Mesenchymal stem cell (in vitro differentiated cells and primary cell): Measurements from ENCODE around the gene POGLUT2.
"Not testable (repeated sequence)": the region's sequence is repeated elsewhere in the genome, so short reads cannot be mapped to it uniquely, and the experiment has no call there.

ENCODE experiments used
- DNase-seq: peaks from one replicate; pipeline ENCODE4 v3.0.0-alpha.2; 2013
- H2AFZ ChIP-seq: one replicate; pipeline ENCODE4 v1.6.1; 2013; ENCODE audit warnings: low read depth, mild to moderate bottlenecking, control low read depth, inconsistent platforms, low read length, moderate library complexity
- H2AK5ac ChIP-seq: 2 replicates; pipeline ENCODE4 v1.6.1; 2013; ENCODE audit warnings: low read length, moderate library complexity, mild to moderate bottlenecking, inconsistent platforms; ENCODE audit not compliant: severe bottlenecking
- H2BK120ac ChIP-seq: one replicate; pipeline ENCODE4 v1.6.1; 2013; ENCODE audit warnings: low read depth, mild to moderate bottlenecking, inconsistent platforms, low read length, moderate library complexity
- H2BK12ac ChIP-seq, 2 experiments: one replicate each; pipeline ENCODE4 v1.6.1; 2013; ENCODE audit warnings: inconsistent platforms in 2 of 2, low read length in 2 of 2, mild to moderate bottlenecking in 2 of 2, moderate library complexity in 2 of 2, control low read depth in 1 of 2
- H2BK15ac ChIP-seq: one replicate; pipeline ENCODE4 v1.6.1; 2013; ENCODE audit warnings: mild to moderate bottlenecking, low read depth, inconsistent platforms; ENCODE audit not compliant: poor library complexity, severe bottlenecking
- H2BK5ac ChIP-seq: 2 replicates; pipeline ENCODE4 v1.6.1; 2013; ENCODE audit warnings: low read depth, mild to moderate bottlenecking, low read length, control low read depth, inconsistent platforms; ENCODE audit not compliant: poor library complexity, severe bottlenecking
- H3K14ac ChIP-seq, 2 experiments: one replicate each; pipeline ENCODE4 v1.6.1; 2013; ENCODE audit warnings: inconsistent platforms in 2 of 2, low read length in 2 of 2, control low read depth in 1 of 2, mild to moderate bottlenecking in 1 of 2, moderate library complexity in 1 of 2
- H3K18ac ChIP-seq, 2 experiments: one replicate each; pipeline ENCODE4 v1.6.1; 2013; ENCODE audit warnings: inconsistent platforms in 2 of 2, low read length in 2 of 2, control low read depth in 1 of 2, low read depth in 1 of 2, mild to moderate bottlenecking in 1 of 2
- H3K23ac ChIP-seq, 2 experiments: one replicate each; pipeline ENCODE4 v1.6.1; 2013; ENCODE audit warnings: inconsistent platforms in 2 of 2, low read length in 2 of 2, mild to moderate bottlenecking in 2 of 2, moderate library complexity in 2 of 2, control low read depth in 1 of 2
- H3K27ac ChIP-seq: 2 replicates; pipeline ENCODE4 v1.5.1; 2013; ENCODE audit warnings: mild to moderate bottlenecking, moderate library complexity, low read length, control low read depth, inconsistent platforms; ENCODE audit not compliant: poor library complexity, severe bottlenecking
- H3K27me3 ChIP-seq, 2 experiments: 2 replicates each; pipeline versions ENCODE4 v1.6.1 to v1.7.0; 2013; ENCODE audit warnings: low read length in 2 of 2, mild to moderate bottlenecking in 2 of 2, moderate library complexity in 2 of 2, control low read depth in 1 of 2, inconsistent platforms in 1 of 2; ENCODE audit not compliant: control insufficient read depth in 1 of 2, insufficient read depth in 1 of 2
- H3K36me3 ChIP-seq, 2 experiments: 2 replicates each; pipeline versions ENCODE4 v1.6.1 to v1.7.0; 2013; ENCODE audit warnings: low read length in 2 of 2, control low read depth in 1 of 2, inconsistent platforms in 1 of 2, low read depth in 1 of 2, mild to moderate bottlenecking in 1 of 2; ENCODE audit not compliant: insufficient read depth in 2 of 2, control insufficient read depth in 1 of 2
- H3K4ac ChIP-seq, 2 experiments: one replicate each; pipeline ENCODE4 v1.6.1; 2013; ENCODE audit warnings: inconsistent platforms in 2 of 2, low read length in 2 of 2, mild to moderate bottlenecking in 2 of 2, moderate library complexity in 2 of 2, control low read depth in 1 of 2, low read depth in 1 of 2
- H3K4me1 ChIP-seq: 2 replicates; pipeline ENCODE4 v1.6.1; 2013; ENCODE audit warnings: low read depth, low read length, control low read depth; ENCODE audit not compliant: control insufficient read depth, insufficient read depth
- H3K4me2 ChIP-seq: 2 replicates; pipeline ENCODE4 v1.6.1; 2013; ENCODE audit warnings: low read length, mild to moderate bottlenecking, inconsistent platforms; ENCODE audit not compliant: poor library complexity, severe bottlenecking
- H3K4me3 ChIP-seq, 2 experiments: 2 replicates each; pipeline versions ENCODE4 v1.5.1 to v1.7.0; 2013; ENCODE audit warnings: low read length in 2 of 2, mild to moderate bottlenecking in 2 of 2, control low read depth in 1 of 2, low read depth in 1 of 2; ENCODE audit not compliant: insufficient read depth in 1 of 2
- H3K79me1 ChIP-seq: replicated peaks from 2 replicates; pipeline ENCODE4 v1.6.1; 2013; ENCODE audit warnings: mild to moderate bottlenecking, control low read depth, low read length, inconsistent platforms; ENCODE audit not compliant: poor library complexity, severe bottlenecking
- H3K9ac ChIP-seq: 2 replicates; pipeline ENCODE4 v1.7.0; 2013; ENCODE audit warnings: mild to moderate bottlenecking, low read length, moderate library complexity
- H3K9me3 ChIP-seq: 2 replicates; pipeline ENCODE4 v1.7.0; 2013; ENCODE audit warnings: mild to moderate bottlenecking, low read length; ENCODE audit not compliant: control insufficient read depth
- H4K8ac ChIP-seq: one replicate; pipeline ENCODE4 v1.6.1; 2013; ENCODE audit warnings: inconsistent platforms, mild to moderate bottlenecking, low read length, moderate library complexity
- H4K91ac ChIP-seq: one replicate; pipeline ENCODE4 v1.6.1; 2013; ENCODE audit warnings: mild to moderate bottlenecking, low read length, inconsistent platforms
- WGBS: methylation state at CpG from one replicate; pipeline ENCODE4 v1.1.7; 2013; ENCODE audit warnings: mixed read lengths; 5-methylcytosine and 5-hydroxymethylcytosine counted together

The POGLUT2 gene

DNA sequence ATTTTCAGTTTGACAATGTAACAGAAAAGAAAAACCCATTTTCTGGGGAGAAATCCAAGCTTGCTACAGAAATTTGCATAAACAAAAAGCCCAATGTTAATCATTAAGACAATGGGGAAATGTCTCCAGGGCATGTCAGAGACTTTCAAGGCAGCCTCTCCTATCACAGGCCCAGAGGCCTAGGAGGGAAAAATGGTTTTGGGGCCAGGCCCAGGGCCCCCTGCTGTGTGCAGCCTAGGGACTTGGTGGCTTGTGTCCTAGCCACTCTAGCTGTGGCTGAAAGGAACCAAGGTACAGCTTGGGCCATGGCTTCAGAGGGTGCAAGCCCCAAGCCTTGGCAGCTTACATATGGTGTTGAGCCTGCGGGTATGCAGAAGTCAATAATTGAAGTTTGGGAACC, 17.2 kb downstream of the POGLUT2 start:
- no peak overlapping the region for H2BK12ac ChIP-seq
- no peaks in the 10 kb centered on the region for H3K9me3 ChIP-seq
- H3K23ac ChIP-seq = no peak overlapping the region
- H2AFZ ChIP-seq = no peak overlapping the region
- H3K27ac ChIP-seq = no peak overlapping the region
- peaks cover 12 to 38% of the 10 kb centered on the region in 2 experiments for H3K36me3 ChIP-seq
- 95% methylated on average over 1 of the region's 1 CpG for WGBS
- no peak overlapping the region for H2BK15ac ChIP-seq
- H2BK120ac ChIP-seq = no peak overlapping the region
- peaks cover 1% of the 10 kb centered on the region for H3K79me1 ChIP-seq
- H3K27me3 ChIP-seq = no peaks in the 10 kb centered on the region
- H3K4me3 ChIP-seq = no peak overlapping the region
- no peak overlapping the region for H4K91ac ChIP-seq
- H2BK5ac ChIP-seq = no peak overlapping the region
- H3K4ac ChIP-seq = no peak overlapping the region
- H3K4me2 ChIP-seq = no peak overlapping the region
- no peak for DNase-seq
- H3K4me1 ChIP-seq = no peaks in the 10 kb centered on the region
- no peak overlapping the region for H3K14ac ChIP-seq
- no peak overlapping the region for H3K18ac ChIP-seq
- no peak overlapping the region for H3K9ac ChIP-seq
- H2AK5ac ChIP-seq = no peak overlapping the region
- H4K8ac ChIP-seq = no peak overlapping the region

DNA sequence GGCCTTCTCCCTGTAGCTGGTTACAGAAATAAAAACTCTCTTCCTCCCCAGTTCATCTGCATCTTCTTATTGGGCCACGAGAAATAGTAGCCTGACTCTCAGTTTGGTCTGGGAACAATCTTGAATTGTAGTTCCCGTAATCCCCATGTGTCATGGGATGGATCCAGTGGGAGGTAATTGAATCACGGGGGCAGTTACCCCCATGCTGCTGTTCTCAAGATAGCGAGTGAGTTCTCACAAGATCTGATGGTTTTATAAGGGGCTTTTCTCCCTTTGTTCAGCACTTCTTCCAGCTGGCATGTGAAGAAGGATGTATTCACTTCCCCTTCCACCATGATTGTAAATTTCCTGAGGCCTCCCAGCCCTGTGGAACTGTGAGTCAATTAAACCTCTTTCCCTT, 18.1 kb downstream of the POGLUT2 start:
- peaks cover 10 to 28% of the 10 kb centered on the region in 2 experiments for H3K36me3 ChIP-seq
- not testable (repeated sequence) for H2BK120ac ChIP-seq, DNase-seq, H3K4me3 ChIP-seq, H3K9ac ChIP-seq, H2BK12ac ChIP-seq, H2BK5ac ChIP-seq, H4K91ac ChIP-seq, H4K8ac ChIP-seq, H3K23ac ChIP-seq, H3K18ac ChIP-seq, H3K14ac ChIP-seq, H2AK5ac ChIP-seq, H3K4me1 ChIP-seq, H3K4ac ChIP-seq, H3K9me3 ChIP-seq, H2AFZ ChIP-seq, H3K27me3 ChIP-seq, H3K79me1 ChIP-seq, H3K4me2 ChIP-seq, H3K27ac ChIP-seq, H2BK15ac ChIP-seq
- WGBS = 89% methylated on average over 4 of the region's 4 CpGs

DNA sequence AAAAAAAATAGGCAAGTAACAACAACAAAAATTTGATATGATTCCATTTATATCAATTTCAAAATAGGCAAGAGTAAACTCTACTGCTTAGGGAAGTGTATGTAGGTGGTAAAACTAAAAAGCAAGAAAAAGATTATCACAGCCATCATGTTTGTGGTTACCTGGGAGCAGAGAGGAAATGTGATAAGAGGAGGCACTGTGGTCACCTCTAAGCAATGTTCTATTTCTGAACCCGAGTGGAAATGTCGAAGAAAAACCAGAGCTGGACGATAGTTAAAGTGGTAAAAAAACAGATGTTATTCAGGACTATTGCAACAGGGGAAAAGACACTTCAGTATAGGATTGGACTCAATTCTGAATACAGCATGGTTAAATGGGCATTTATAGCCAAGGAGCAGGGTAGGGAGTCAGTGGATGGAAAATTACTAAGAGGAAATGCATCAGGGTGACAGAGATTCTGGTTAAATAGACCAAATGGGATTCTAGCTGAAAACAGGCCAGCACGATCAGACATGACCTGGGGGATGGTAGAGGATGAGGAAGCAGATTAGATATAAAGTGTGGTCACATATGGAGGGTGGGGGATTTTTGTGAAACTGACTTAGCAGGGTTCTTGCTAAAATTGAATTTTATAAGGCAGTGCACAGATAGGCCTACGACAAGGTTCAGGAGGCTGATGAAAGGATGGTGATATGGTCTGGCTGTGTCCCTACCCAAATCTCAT, 19.2 kb downstream of the POGLUT2 start:
- H3K9me3 ChIP-seq = no peaks in the 10 kb centered on the region
- no peak overlapping the region for H3K4ac ChIP-seq
- no peaks in the 10 kb centered on the region for H3K27me3 ChIP-seq
- H2AK5ac ChIP-seq = no peak overlapping the region
- H2BK15ac ChIP-seq = no peak overlapping the region
- H3K4me2 ChIP-seq = no peak overlapping the region
- no peak for DNase-seq
- no peak overlapping the region for H3K23ac ChIP-seq
- no peak overlapping the region for H3K4me3 ChIP-seq
- no peak overlapping the region for H2BK12ac ChIP-seq
- H2BK120ac ChIP-seq = no peak overlapping the region
- 93% methylated on average over 5 of the region's 5 CpGs for WGBS
- no peak overlapping the region for H3K18ac ChIP-seq
- H3K36me3 ChIP-seq = peaks cover 10 to 18% of the 10 kb centered on the region in 2 experiments
- H2BK5ac ChIP-seq = no peak overlapping the region
- H3K4me1 ChIP-seq = no peaks in the 10 kb centered on the region
- H3K27ac ChIP-seq = no peak overlapping the region
- no peak overlapping the region for H4K8ac ChIP-seq
- no peak overlapping the region for H3K9ac ChIP-seq
- no peak overlapping the region for H4K91ac ChIP-seq
- H2AFZ ChIP-seq = no peak overlapping the region
- H3K14ac ChIP-seq = no peak overlapping the region
- H3K79me1 ChIP-seq = no peaks in the 10 kb centered on the region

DNA sequence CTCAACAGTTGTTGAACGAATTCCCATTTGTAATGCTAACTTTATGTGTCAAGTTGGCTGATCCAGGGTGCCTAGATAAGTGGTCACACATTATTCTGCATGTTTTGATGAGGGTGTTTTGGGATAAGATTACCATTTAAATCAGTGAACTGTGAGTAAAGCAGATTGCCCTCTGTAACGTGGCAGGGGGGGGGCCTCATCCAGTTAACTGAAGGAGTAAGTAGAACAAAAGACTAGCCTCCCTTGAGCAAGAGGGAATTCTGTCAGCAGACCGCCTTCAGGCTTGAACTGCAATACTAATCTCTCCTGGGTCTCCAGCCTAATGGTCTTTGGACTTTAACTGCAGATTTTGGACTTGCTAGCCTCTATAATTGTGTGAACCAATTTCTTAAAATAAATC, 21.0 kb downstream of the POGLUT2 start:
- peaks cover 6% of the 10 kb centered on the region for H3K79me1 ChIP-seq
- H3K23ac ChIP-seq = no peak overlapping the region
- H4K8ac ChIP-seq = no peak overlapping the region
- no peak overlapping the region for H2BK12ac ChIP-seq
- H3K9me3 ChIP-seq = no peaks in the 10 kb centered on the region
- peaks cover 10% of the 10 kb centered on the region for H3K4me1 ChIP-seq
- no peak overlapping the region for H2AFZ ChIP-seq
- no peak overlapping the region for H3K4me3 ChIP-seq
- peaks cover 3 to 13% of the 10 kb centered on the region in 2 experiments for H3K36me3 ChIP-seq
- no peak overlapping the region for H4K91ac ChIP-seq
- H2BK120ac ChIP-seq = no peak overlapping the region
- WGBS = 77% methylated on average over 3 of the region's 3 CpGs
- H2BK15ac ChIP-seq = no peak overlapping the region
- no peak overlapping the region for H3K14ac ChIP-seq
- H3K9ac ChIP-seq = no peak overlapping the region
- H3K4ac ChIP-seq = no peak overlapping the region
- DNase-seq = no peak
- H3K18ac ChIP-seq = no peak overlapping the region
- H3K27me3 ChIP-seq = no peaks in the 10 kb centered on the region
- no peak overlapping the region for H3K27ac ChIP-seq
- no peak overlapping the region for H3K4me2 ChIP-seq
- no peak overlapping the region for H2BK5ac ChIP-seq
- H2AK5ac ChIP-seq = no peak overlapping the region
